Measurements from ENCODE around the gene LEFTY2. TPM values are rescaled to one million over a fixed set of nuclear protein-coding genes. Genes with fewer than 3 reads are reported as not detected.

Gene LEFTY2
- total and polyA plus RNA-seq, 2 of the 4 experiments (the other 2 are of a cell fraction) = not detected

Small RNAs within 50 kb of the gene (microRNA-seq; reads per million reads assigned to microRNA genes)
- gene AL117348.1 (ENCODE audit: insufficient read depth, insufficient read length) = not detected
- gene MIR6741 (ENCODE audit: unreplicated experiment) = 1.8 reads per million
- gene NDUFA3P3 (ENCODE audit: insufficient read depth, insufficient read length) = not detected

Small RNAs within 50 kb of the gene (small RNA-seq; reads per million reads assigned to genes)
- gene AL117348.1 (0 reads per million in 5 experiments), gene NDUFA3P3 (0 reads per million in 5 experiments)

Other genes with a start within 250 kb of the LEFTY2 start
- gene SRP9, start 163.4 kb downstream of the LEFTY2 start, total RNA-seq (2012; rRNA removed) = 230 and 484 TPM in 2 replicates
- 205 and 295 TPM in 2 replicates for gene SRP9, start 163.4 kb downstream of the LEFTY2 start, polyA plus RNA-seq (2012; rRNA removed)
- 16.9 and 20.3 TPM in 2 replicates for gene EPHX1, start 131.1 kb downstream of the LEFTY2 start, total RNA-seq (2012; rRNA removed)
- gene EPHX1, start 131.1 kb downstream of the LEFTY2 start, polyA plus RNA-seq (2012; rRNA removed) = 33.8 and 46.3 TPM in 2 replicates
- 4.7 and 5.6 TPM in 2 replicates for gene TMEM63A, start 58.8 kb downstream of the LEFTY2 start, total RNA-seq (2012; rRNA removed)
- gene TMEM63A, start 58.8 kb downstream of the LEFTY2 start, polyA plus RNA-seq (2012; rRNA removed) = 23.3 and 23.4 TPM in 2 replicates
- gene LEFTY1, start 52.1 kb downstream of the LEFTY2 start, total RNA-seq (2012; rRNA removed) = not detected in 2 replicates
- not detected in 2 replicates for gene LEFTY1, start 52.1 kb downstream of the LEFTY2 start, polyA plus RNA-seq (2012; rRNA removed)
- gene PYCR2, start 17.0 kb downstream of the LEFTY2 start, total RNA-seq (2012; rRNA removed) = 31.4 and 34.4 TPM in 2 replicates
- gene PYCR2, start 17.0 kb downstream of the LEFTY2 start, polyA plus RNA-seq (2012; rRNA removed) = 68.1 and 70.6 TPM in 2 replicates
- gene SDE2, start 58.1 kb upstream of the LEFTY2 start, total RNA-seq (2012; rRNA removed) = 14.7 and 29.4 TPM in 2 replicates
- gene SDE2, start 58.1 kb upstream of the LEFTY2 start, polyA plus RNA-seq (2012; rRNA removed) = 7.2 and 8.5 TPM in 2 replicates
- 171 and 188 TPM in 2 replicates for gene H3-3A, start 121.5 kb upstream of the LEFTY2 start, total RNA-seq (2012; rRNA removed)
- gene H3-3A, start 121.5 kb upstream of the LEFTY2 start, polyA plus RNA-seq (2012; rRNA removed) = 253 and 256 TPM in 2 replicates
- gene ACBD3, start 245.5 kb upstream of the LEFTY2 start, total RNA-seq (2012; rRNA removed) = 59.7 and 95.3 TPM in 2 replicates
- 27.3 and 30.3 TPM in 2 replicates for gene ACBD3, start 245.5 kb upstream of the LEFTY2 start, polyA plus RNA-seq (2012; rRNA removed)